UCSD-AML1 (cell line): ENCODE results near the gene GRIA4.
"Not testable (repeated sequence)": the region's sequence is repeated elsewhere in the genome, so short reads cannot be mapped to it uniquely, and the experiment has no call there.

Experiments
- DNase-seq: peaks from one replicate; lab custom pipeline; 2025; ENCODE audit not compliant: unreplicated experiment; lab: John Stamatoyannopoulos, UW

The GRIA4 gene

DNA sequence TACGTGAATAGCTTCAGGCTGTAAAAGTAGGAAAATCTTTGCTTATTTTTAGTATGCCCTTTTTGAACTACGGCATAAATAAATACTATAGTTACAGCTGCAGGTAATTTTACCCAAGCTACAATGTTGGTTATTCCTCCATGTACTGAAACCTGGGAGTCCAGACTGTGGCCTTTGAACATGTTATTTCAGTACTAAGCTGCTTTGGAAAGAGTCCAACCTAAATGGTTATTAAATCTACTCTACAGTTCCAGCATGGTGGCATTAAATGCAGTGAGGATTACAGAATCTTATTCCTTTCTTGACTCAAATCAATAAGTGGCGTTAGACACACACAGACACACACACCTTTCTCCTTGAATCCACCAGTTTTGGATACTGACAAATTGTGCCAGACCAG is 247.1 kb downstream of the GRIA4 start:
- no peak for DNase-seq

DNA sequence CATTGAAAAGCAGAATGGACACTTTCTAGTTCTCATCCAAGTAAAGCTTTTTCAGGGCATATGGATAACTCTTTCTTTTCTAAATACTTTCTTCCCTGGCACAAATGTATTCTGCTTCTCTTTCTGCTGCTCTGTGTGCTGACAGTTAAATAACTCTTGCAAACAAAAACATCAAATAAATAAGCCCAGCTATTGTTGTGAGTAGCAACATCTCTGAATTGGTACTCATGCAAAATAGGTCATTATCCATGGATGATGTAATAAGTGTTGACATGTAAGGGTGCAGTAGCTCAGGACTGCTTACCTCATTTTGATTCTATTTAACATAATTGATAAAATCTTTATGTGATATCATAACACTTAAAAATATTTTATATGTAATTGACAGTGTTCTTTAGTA is 247.9 kb downstream of the GRIA4 start:
- no peak for DNase-seq

DNA sequence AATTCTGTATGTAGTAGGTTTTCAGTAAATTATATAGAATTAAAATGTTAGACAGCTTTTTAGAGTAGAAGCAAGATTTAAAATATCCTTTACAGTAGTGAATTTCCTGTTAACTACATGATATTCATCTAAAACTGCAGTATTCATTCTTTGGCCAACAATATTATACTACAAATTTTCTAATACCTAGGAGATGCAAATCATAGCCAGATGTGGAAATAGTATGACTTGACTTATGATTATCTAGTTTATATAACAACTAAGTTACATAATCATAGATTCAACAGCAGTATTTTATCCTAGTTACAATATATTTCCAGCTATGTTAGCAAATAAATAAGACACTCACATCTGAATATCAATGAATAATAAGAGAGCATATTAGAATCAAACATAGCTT is 249.0 kb downstream of the GRIA4 start:
- no peak for DNase-seq

DNA sequence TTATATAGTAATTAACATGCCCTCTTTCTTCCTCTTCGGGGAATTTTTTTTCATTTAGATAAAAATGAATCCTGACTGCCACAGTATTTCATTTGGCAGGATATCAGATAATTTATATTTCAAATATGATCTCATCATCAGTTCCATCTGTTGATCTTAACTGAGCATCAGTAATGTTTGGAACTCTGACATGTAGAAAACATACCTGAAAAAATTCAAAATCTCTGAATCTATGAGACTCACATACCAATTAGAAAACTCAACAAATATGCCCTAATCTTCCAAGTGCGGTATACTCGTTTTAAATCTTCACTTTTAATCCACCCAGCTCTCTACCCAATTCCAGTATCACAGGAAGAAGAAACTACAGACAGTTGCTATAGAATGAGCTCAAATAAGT is 250.2 kb downstream of the GRIA4 start:
- no peak for DNase-seq

DNA sequence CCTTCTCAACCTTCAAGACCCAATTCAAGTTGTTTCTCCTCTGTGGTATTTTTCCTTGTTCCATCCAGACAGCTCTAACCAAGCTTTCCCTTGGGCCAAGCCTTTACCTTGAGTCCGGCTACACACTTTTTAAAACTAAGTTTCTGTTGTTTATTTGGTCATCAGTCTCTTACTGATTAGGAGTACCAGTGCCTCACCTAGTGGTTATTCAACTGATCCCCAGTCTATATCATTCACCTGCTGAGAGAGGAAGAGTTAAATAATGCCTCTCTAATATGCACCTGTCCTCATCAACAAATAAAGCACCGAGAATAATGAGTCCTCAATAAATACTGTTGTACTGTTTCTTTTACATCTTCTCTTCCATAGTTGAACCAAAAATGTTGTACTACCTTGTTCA is 251.4 kb downstream of the GRIA4 start:
- DNase-seq: no peak

DNA sequence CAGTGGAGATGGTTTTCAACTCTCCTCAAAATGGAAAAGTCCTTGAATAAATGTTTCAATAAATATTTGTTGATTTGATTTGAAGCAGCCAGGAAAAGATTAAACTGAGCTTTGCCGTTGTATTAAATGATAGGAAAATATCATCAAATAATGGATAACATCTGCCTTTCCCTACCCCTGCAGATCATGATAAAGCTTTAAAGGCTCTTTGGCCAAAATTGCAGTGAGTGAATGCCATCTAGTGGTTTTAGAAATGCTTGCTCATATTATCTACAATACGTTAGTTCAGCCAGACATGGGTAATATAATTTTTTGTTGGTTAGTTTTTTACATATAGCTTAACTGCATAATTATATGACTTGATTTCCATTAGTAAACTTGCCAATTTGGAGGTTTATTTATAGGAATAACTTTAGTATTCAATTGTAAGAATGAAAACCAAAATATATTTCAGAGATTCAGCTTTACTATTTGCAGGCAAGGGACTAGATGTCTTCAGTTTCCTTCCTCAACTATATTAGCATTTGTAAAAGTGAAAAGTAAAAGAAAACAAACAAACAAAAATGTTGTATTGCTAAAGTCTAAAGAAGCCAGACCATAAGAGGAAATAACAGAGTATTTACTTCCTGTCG is 253.0 kb downstream of the GRIA4 start:
- DNase-seq: no peak

DNA sequence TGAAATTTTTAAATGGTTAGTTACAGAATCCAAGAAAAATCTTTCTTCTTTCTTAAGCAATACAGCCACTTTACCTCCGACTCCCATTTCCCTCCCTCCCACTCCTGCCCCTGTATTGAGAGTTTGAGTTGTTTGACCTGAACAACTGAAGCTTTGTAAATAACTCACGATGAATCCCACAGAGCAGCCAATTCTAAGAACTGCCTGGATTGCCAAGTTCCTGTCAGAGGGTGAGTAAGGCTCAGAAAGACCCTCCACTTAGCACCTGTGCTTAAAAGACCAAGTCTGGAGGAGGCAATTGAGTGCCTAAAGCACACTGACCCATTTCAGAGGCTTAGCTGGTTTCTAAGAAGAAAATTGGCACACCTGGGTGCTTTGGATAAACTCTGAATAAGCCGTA is 253.7 kb downstream of the GRIA4 start:
- no peak for DNase-seq

DNA sequence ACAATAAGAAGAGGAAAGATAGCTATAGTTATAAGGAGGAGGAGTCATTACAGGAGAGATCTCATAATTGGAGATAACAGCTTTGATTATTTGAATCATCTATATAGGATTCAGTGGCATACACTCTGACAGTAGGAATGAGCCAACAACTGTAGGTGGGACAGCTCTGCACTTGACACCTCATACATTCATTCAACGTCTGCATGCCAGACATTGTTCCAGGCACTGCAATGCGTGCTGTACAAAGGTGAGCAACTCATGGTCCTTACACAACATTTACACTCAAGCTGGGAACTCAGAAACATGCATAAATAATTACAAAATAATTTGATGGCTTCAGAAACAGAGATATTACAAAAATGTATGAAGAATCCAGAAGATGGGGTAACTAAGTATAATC is 257.9 kb downstream of the GRIA4 start:
- DNase-seq: no peak

DNA sequence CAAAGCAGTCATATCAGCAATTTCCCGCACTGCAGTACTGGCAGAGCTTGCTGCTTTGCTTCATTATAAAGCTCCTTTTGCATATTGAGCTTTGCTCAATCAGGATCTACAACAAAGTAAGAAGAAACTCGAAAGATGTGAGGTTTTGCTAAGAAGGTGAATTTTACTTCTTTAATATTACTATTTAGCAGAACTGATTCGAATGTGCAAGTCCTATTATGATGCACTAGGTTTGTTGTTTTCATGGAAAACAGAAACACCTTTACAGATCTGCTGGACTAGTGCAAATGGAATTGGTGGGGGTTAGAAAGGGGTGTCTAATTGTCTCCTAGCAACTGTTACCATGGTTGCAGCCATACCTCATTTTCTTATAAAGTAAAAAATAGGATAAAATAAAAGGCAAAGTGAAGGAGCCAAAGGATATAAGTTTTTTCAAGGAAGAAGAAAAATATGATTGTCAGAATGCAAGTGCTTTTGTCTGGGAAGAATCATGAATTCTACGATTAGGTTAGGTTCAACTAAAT is 259.0 kb downstream of the GRIA4 start:
- DNase-seq: no peak

DNA sequence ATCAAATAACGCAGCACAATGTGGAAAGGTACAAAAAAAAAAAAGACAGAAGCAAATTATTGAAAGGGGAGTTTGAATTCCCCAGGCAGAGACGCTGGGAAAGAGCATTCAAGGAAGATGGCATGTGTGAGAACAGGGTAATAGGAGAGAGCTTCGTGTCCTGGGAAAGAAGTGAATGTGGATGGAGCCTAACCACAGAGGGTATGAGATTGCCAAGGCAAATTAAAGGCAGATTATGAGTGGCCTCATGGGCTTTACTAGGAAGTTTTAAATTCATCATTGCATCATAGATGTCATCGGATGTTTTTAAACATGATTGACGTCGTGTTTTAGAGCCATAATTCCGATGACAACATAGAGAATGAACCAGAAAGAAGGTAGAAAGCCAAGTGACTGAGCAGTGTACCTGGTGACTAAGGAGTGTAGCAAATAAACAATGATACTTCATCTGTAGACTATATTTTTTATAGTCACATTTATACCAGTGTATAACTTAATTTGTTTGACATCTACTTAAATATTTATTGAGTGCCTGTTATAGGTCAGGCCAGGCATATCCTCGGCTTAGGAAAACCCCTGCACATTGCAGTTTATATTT is 260.7 kb downstream of the GRIA4 start:
- DNase-seq: no peak

DNA sequence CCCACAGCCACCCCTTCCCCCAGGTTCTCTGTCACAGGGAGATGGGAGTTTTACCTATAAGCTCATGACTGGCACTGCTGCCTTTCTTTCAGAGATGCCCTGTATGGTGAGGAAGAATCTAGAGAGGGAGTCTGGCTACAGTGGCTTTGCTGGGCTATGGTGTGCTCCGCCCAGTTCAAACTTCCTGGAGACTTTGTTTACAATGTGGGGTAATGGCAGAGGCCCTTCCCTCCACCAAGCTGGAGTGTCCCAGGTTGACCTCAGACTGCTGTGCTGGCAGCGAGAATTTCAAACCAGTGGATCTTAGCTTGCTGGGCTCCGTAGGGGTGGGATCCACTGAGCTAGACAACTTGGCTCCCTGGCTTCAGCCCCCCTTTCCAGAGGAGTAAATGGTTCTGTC is 268.6 kb downstream of the GRIA4 start:
- no peak for DNase-seq

DNA sequence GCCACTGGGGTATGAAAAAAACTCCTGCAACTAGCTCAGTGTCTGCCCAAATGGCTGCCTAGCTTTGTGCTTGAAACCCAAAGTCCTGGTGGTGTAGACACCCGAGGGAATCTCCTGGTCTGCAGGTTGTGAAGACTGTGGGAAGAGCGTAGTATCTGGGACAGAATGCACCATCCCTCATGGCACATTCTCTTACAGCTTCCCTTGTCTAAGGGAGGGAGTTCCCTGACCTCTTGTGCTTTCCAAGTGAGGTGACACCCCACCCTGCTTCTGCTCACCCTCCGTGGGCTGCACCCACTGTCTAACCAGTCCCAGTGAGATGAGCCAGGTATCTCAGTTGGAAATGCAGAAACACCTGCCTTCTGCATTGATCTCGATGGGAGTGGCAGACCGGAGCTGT is 269.1 kb downstream of the GRIA4 start:
- not testable (repeated sequence) for DNase-seq

DNA sequence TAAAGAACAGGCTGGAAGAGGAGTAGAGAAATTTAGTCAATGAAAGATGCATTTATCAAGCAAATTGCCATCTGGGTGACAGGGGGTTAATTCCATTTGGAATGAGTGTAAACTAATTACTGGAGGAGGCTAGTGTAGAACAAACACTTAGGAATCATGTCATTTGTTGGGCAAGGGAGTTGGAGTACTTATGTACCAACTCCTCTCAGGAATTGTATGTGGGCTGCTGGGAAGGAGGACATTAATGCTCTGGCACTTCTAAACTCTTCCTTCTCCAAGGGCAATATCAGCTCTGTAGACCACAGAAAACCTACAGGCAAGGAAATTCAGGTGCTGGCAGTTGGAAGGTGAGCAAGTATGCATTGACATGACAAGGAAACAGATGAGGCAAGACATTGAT is 271.2 kb downstream of the GRIA4 start:
- no peak for DNase-seq

DNA sequence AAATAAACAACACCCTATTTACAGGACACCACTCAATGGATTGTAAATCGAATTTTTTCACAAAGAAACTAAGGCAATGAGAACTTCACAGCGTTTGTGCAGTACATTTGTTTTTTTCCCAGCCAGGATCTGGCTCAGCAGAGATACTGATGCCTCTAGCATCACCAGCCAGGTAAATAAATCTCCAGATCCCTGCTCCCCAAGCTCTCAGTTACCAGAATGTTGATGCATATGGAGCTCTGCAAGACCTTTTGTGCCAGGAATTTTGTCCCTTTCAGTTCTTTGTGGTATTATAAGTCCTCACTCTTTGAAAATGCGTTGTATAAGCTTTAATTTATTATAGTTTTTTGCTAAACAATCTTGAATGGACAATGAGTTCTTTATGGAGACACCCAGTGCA is 274.6 kb downstream of the GRIA4 start:
- DNase-seq: no peak

DNA sequence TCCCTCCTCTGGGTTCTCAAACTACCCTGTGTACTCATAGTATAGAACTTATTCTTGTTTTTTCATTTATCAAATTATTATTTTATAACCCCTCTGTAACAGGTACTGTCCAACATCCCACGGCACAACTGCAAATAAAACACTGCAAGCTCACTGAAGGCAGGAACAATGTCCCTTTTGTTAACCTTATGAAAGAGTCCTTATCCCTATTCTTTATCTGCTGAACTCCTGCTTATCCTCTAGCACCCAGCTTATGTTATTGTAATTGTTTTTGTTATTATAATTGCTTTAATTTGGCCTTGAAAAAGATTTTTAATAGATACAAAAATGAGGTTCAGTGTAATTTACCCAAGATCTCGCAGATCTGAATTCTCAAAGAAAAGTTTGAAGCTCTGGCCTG is 281.8 kb downstream of the GRIA4 start:
- no peak for DNase-seq

DNA sequence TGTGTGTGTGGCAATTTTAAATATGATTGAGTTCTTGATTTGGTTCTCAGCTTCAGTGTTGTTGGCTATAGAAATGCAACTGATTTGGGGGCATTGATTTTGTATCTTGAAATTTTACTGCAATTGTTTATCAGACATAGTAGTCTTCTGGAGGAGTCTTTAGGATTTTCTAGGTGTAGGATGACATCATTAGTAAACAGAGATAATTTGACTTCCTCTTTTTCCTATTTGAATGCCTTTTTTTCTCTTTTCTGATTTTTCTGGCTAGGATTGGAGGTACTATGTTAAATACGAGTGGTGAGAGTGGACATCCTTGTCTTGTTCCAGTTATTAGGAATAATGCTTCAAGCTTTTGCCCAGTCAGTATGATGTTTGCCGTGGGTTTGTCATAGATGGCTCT is 287.3 kb downstream of the GRIA4 start:
- no peak for DNase-seq

DNA sequence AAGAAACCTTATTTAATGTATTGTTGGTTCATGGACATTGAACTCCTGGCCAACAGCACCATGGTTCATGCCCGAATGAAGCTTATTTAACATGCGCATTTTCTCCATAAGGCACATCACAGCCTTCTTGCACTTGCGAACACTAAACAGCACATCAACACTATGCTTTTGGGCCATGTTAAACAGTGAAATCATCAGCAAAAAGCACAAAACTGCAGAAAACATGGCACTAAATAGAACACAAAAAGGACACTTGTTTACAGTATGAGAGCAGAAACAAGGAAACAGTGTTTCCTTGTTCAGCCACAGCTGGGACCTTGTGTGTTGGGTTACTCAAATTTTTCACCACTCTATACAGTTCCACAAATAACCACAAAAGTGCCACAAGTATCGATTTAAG is 289.9 kb downstream of the GRIA4 start:
- DNase-seq: no peak

DNA sequence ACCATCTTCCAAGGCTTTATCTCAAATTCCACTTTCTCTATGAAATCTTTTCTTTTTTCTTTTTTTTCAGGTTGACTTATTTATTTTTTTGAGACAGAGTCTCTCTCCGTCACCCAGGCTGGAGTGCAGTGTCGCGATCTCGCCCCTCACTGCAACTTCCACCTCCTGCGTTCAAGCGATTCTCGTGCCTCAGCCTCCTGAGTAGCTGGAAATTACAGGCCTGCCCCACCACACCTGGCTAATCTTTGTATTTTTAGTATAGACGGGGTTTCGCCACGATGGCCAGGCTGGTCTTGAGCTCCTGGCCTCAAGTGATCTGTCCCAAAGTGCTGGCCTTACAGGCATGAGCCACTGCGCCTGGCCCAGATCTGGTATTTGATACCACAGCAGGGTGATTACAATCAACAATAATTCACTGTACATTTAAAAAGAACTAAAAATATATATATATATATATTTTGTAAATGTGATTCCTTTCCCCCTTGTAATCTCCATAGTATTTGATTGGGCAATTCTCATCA is 290.7 kb downstream of the GRIA4 start:
- DNase-seq: no peak

DNA sequence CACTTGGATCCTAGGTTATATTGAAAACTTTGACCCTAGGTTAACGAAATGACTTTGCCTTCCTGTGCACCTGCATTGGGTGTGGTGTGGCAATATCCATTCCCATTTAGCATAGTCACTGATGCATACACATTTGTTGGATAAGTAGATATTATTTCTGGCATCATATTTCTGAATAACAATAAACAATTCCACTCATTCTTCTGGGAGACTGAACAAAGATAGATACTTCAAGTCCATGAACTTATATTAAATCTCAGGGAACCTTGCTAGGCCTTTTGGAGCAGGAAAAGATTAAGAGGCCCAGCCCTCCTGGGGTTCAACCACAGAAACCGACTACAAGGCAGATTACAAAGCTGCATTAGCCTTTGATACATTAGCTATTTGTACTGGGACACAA is 293.2 kb downstream of the GRIA4 start:
- DNase-seq: no peak

DNA sequence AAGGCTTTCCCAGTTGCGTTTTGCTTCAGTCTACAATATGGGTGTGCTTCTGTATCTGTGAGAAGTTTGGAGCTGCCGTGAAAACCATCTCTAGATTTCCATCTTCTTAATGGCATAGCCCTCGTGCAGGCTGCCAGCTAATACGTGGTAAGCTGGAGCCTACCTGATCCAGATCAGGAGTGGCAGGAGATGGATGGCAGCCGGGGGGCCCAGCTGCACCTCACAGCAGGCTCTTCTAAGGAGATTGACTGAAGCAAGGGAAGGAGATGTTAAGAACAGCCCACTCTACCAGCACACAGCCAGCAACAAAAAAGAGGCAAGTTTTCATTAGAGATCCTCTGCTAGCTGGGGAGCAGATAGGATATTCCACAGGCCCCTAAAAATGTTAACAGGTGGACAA is 296.6 kb downstream of the GRIA4 start:
- no peak for DNase-seq

DNA sequence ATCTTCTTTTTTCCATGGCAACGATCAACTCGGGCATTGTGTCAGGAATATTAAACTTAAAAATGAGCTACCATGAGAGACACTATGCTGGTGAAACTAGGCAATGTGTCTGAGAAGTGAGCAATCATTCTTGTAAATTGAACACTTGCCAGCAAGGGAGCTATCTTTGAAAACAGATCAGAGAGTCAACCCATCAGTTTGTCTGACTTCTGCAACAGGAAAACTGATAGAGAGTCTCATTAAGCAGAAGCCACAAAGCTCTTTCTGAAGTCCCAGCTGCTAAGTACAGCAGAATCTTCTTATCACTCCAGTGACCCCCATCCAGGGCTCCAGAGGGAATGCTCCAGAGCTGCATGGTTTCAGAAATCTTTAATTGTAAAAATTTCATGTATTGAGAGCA is 297.4 kb downstream of the GRIA4 start:
- DNase-seq: no peak

DNA sequence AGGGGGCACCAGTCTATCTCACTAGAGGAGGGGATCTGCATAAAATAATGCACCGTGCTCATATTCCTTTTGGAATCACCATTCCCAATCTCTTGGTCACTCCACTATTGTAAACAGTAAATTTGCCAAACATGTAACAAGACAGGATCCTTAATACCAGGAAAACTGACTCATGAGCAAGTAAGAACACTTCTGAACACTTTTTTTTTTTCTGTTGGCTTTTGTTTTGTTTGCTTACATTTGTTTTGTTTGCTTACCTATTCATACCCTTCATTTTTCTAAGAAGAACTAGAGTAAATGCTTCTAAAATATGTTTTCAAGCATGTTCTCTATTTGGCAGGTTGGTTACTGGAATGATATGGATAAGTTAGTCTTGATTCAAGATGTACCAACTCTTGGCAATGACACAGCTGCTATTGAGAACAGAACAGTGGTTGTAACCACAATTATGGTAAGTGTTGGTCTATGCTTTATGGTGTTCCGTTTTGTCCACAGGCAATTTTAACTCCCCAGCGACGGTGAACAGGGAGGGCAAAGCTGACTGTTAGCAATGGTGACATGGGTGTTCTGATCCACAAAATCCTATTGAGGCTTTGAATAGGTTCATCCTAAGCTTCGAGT is 300.3 kb downstream of the GRIA4 start:
- no peak for DNase-seq
